Measurements from ENCODE around the gene VSX2.

DNA sequence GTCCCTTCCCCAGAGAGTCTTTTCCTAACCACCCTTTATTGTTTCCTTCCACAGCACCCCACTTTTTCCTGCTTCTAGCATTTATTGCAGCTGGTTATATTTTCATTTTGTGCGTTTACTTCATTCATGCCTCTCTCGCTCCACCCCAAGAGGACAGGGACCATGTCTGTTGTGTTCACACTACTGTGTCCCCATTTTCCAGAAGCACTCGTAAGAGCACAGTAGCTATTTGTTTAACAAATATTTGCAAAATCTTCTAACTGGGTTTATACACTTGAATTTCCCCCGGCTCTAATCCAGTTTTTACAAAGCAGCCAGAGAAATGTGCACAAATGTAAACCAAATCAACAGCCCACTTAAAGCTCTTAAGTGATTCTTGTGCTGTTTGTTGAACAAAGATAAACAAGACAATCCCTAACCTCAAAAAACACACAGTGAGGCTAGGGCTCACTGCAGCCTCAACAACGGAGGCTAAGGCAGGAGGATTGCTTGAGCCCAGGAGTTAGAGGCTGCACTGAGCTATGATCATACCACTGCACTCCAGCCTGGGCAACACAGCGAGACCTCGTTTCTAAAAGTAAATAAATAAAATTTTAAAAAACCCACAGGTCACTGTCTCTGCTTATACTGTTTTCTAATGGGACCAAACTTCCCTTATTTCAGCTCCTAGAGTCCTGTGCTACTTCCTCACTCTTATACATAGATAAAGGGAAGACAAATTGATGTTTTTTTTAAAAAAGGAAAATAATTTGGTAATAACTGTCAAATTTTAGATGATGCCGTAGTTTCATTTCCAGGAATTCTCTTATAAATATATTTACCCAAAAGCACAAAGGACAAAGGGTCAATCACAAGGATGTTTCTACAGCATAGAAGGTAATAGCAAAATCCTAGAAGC lies 70.1 kb downstream of the VSX2 start:
- TF ChIP-seq, protein P1, sequence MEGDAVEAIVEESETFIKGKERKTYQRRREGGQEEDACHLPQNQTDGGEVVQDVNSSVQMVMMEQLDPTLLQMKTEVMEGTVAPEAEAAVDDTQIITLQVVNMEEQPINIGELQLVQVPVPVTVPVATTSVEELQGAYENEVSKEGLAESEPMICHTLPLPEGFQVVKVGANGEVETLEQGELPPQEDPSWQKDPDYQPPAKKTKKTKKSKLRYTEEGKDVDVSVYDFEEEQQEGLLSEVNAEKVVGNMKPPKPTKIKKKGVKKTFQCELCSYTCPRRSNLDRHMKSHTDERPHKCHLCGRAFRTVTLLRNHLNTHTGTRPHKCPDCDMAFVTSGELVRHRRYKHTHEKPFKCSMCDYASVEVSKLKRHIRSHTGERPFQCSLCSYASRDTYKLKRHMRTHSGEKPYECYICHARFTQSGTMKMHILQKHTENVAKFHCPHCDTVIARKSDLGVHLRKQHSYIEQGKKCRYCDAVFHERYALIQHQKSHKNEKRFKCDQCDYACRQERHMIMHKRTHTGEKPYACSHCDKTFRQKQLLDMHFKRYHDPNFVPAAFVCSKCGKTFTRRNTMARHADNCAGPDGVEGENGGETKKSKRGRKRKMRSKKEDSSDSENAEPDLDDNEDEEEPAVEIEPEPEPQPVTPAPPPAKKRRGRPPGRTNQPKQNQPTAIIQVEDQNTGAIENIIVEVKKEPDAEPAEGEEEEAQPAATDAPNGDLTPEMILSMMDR (IDR thresholded peaks at IDR 0.05; ENCODE audit: poor library complexity), result no peak
- TF ChIP-seq EZH2 (IDR thresholded peaks at IDR 0.05; ENCODE audit: borderline replicate concordance) (no peak), EZH2phosphoT487 (IDR thresholded peaks at IDR 0.05; ENCODE audit: low read depth, severe bottlenecking, unreplicated experiment) (no peak)
